Calu3 (cell line): ENCODE results near the gene NOL4L. TPM values are rescaled to one million over a fixed set of nuclear protein-coding genes. Genes with fewer than 3 reads are reported as not detected.

Source experiments
- BruUV-seq: library from RNA; stranded (reverse); fragments of 400-500 nt; replicated peaks from 2 replicates; lab custom pipeline; 2021; lab: Mats Ljungman, UMichigan
- CTCF ChIA-PET: fragments of 300-600 bp; sonication (Branson Sonifier 250); formaldehyde crosslinking; loops from one replicate; lab custom pipeline; 2022; ENCODE audit warnings: antibody characterized with exemption; lab: Charles Lee
- DNase-seq: peaks from one replicate; pipeline ENCODE4 v3.0.0; 2022
- H3K27ac Mint-ChIP-seq: one replicate; pipeline ENCODE4 v1.8.0; 2022; ENCODE audit warnings: mixed read lengths; ENCODE audit not compliant: unreplicated experiment
- H3K27me3 Mint-ChIP-seq: one replicate; pipeline ENCODE4 v1.8.0; 2022; ENCODE audit warnings: mixed read lengths; ENCODE audit not compliant: unreplicated experiment
- H3K36me3 Mint-ChIP-seq: one replicate; pipeline ENCODE4 v1.8.0; 2022; ENCODE audit warnings: mild to moderate bottlenecking, moderate library complexity, mixed read lengths; ENCODE audit not compliant: insufficient read depth, unreplicated experiment
- H3K4me1 Mint-ChIP-seq: one replicate; pipeline ENCODE4 v1.8.0; 2022; ENCODE audit warnings: mild to moderate bottlenecking, low read depth, mixed read lengths; ENCODE audit not compliant: unreplicated experiment
- H3K4me3 Mint-ChIP-seq: one replicate; pipeline ENCODE4 v1.8.0; 2022; ENCODE audit warnings: mild to moderate bottlenecking, low read depth, moderate library complexity, mixed read lengths; ENCODE audit not compliant: unreplicated experiment
- H3K9me3 Mint-ChIP-seq: one replicate; pipeline ENCODE4 v1.8.0; 2022; ENCODE audit warnings: low read depth, mixed read lengths; ENCODE audit not compliant: unreplicated experiment
- intact Hi-C: fragments of 100-400 bp; cut with micrococcal nuclease; formaldehyde crosslinking; loops from one replicate; pipeline ENCODE4 v1.10.0; 2022; ENCODE audit not compliant: unreplicated experiment
- total RNA-seq: library from RNA; stranded (reverse); gene quantifications from 2 replicates; pipeline ENCODE4 v1.2.3, GENCODE V29; 2022
- TF ChIP-seq, protein P1 (sequence below): fragments of 200-600 bp; IDR thresholded peaks from one replicate; pipeline ENCODE4 v1.8.0; 2022; ENCODE audit warnings: antibody characterized with exemption; ENCODE audit not compliant: unreplicated experiment

NOL4L gene
- total RNA-seq, 1 experiment from 2014 or later: 46.9 TPM

GRCh38 chr20:32536851-32537656, 48.1 kb downstream of the NOL4L start:
- BruUV-seq: no TSS peak
- intact Hi-C loops: no loop called here
- peak overlapping the region; percentile 89 for H3K27ac Mint-ChIP-seq
- peaks cover 55% of the 10 kb centered on the region for H3K27me3 Mint-ChIP-seq
- peaks cover 28% of the 10 kb centered on the region for H3K36me3 Mint-ChIP-seq
- peaks cover 36% of the 10 kb centered on the region for H3K4me1 Mint-ChIP-seq
- CTCF ChIA-PET: interaction anchor here (0.7 to 1.4 kb wide), 6 partner anchors 10 to 444 kb away, joined by 3 to 5 read pairs (median 3); no protein-coding TSS in a partner anchor
- peak overlapping the region; percentile 82 for H3K4me3 Mint-ChIP-seq
- DNase-seq: peak; percentile 86
- H3K9me3 Mint-ChIP-seq: no peaks in the 10 kb centered on the region
- TF ChIP-seq, protein P1, sequence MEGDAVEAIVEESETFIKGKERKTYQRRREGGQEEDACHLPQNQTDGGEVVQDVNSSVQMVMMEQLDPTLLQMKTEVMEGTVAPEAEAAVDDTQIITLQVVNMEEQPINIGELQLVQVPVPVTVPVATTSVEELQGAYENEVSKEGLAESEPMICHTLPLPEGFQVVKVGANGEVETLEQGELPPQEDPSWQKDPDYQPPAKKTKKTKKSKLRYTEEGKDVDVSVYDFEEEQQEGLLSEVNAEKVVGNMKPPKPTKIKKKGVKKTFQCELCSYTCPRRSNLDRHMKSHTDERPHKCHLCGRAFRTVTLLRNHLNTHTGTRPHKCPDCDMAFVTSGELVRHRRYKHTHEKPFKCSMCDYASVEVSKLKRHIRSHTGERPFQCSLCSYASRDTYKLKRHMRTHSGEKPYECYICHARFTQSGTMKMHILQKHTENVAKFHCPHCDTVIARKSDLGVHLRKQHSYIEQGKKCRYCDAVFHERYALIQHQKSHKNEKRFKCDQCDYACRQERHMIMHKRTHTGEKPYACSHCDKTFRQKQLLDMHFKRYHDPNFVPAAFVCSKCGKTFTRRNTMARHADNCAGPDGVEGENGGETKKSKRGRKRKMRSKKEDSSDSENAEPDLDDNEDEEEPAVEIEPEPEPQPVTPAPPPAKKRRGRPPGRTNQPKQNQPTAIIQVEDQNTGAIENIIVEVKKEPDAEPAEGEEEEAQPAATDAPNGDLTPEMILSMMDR: no peak

DNA sequence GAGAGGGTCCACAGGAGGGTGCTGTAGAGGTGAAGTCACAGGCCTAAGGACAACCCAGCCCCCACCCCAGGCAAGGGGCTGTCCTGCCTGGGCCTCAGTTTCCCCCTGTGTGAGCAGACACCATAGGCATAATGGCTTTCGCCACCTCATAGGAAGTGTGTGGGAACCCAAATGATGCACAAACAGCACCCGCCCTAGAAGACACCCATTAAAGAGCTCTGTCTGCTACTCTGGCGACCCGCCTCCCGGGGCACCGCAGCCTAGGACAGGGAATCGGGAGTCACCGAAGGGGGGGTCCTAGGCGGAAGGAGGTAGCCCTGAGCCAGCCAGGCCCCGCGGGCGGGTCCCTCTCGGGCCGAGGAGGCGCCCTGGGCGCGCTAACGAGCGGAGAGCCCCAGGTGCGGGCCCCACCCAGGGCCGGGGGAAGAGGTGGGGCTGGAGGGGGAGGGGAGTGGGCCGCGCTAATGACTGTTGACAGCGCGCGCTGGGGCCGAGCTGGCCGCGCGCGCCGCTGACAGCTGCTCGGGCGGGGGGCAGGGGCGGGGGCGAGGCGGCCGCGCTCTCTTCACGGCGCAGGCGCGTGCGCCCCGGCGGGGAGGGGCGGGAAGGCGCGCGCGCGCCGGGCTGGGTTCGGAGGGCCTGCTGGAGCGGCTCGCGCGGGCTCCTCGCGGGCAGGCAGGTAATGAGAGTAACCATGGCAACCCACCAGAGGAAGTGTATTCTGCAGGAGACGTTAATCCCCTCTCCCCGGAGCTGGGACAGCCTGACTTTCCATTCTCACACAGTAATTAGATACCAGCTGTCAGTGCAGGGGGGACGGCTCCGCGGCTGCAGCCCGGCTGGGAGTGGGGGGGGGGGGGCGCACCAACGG, 48.9 kb downstream of the NOL4L start:
- H3K4me1 Mint-ChIP-seq: peaks cover 36% of the 10 kb centered on the region
- TF ChIP-seq, protein P1: no peak
- CTCF ChIA-PET: interaction anchor here (0.6 to 1.4 kb wide), 6 partner anchors 7 to 445 kb away, joined by 3 to 5 read pairs (median 3); no protein-coding TSS in a partner anchor
- peak overlapping the region; percentile 82 for H3K4me3 Mint-ChIP-seq
- H3K36me3 Mint-ChIP-seq: peaks cover 28% of the 10 kb centered on the region
- no TSS peak for BruUV-seq
- no peak overlapping the region for H3K27ac Mint-ChIP-seq
- H3K9me3 Mint-ChIP-seq: no peaks in the 10 kb centered on the region
- peaks cover 56% of the 10 kb centered on the region for H3K27me3 Mint-ChIP-seq
- intact Hi-C loops: no loop called here
- DNase-seq: peak; percentile 70

DNA sequence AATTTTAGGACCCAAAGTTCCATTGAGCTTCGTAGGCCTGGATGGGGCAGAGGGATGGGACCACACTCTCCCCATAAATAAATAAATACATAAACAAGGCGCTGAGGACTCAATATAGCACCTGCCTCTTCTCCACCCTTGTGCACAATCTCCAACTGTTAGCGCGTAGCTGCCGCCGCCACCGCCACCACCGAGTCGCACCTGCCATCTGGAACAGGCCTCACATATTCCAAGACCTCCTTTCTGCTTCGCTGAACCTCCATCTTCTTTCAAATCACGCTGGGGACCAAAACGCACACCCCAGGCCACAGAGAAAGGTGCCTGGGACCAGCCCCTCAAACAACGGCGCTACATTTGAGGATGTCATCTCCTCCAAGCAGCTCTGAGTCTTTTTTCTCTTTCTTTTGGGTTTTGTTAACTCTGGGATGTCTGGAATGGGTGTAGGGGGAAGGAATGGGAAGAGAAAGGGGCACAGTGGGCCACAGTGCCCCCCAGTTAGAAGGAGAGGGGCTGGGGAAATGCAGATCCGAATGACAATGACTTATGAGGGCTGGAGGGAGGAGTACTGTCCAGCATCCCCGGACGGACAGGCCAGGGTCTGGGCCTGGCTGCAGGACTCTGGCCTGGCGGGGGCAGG, 49.7 kb downstream of the NOL4L start:
- H3K27ac Mint-ChIP-seq: no peak overlapping the region
- peaks cover 57% of the 10 kb centered on the region for H3K27me3 Mint-ChIP-seq
- peak overlapping the region; percentile 82 for H3K4me3 Mint-ChIP-seq
- H3K36me3 Mint-ChIP-seq: peaks cover 28% of the 10 kb centered on the region
- peaks cover 36% of the 10 kb centered on the region for H3K4me1 Mint-ChIP-seq
- intact Hi-C loops: no loop called here
- no peaks in the 10 kb centered on the region for H3K9me3 Mint-ChIP-seq
- no peak for DNase-seq
- BruUV-seq: no TSS peak
- CTCF ChIA-PET: interaction anchor here (0.6 to 0.7 kb wide), 3 partner anchors 8 to 450 kb away, joined by 3 to 4 read pairs (median 3); no protein-coding TSS in a partner anchor
- TF ChIP-seq, protein P1: no peak
